ENCODE data around the gene TMEFF2. TPM values are rescaled to one million over a fixed set of nuclear protein-coding genes. Genes with fewer than 3 reads are reported as not detected.

Gene TMEFF2
- polyA plus RNA-seq (2012; rRNA removed) = 5.4 and 5.8 TPM in 2 replicates
- 6.8 and 7.0 TPM in 2 replicates for polyA plus RNA-seq (2012; cell fraction: cytosol; rRNA removed)
- polyA plus RNA-seq (2012; cell fraction: nucleus; rRNA removed) = 2.1 and 2.9 TPM in 2 replicates

GRCh38 chr2:192194866-192195547 lies at the start of gene TMEFF2:
TMEFF2 (minus strand) TSS chr2:192194933; CDS start chr2:192194524, 409 bp downstream.
- under 1% methylated on average over 32 of the region's 64 CpGs for WGBS (ENCODE audit: low lambda C conversion rate)
- Histone ChIP-seq H3K36me3 (replicated peaks in 1 of 2; ENCODE audit: control insufficient read depth in 1 of 2, insufficient read depth in 2 of 2, low read length in 1 of 2) (no peaks in the 10 kb centered on the region), H3K9me2 (no peaks in the 10 kb centered on the region), H3K9me3 (no peaks in the 10 kb centered on the region), H3K79me2 (ENCODE audit: insufficient read depth) (no peaks in the 10 kb centered on the region), H2AFZ (ENCODE audit: low read depth) (peak within 1 kb of the TSS; percentile 98), H4K20me1 (ENCODE audit: insufficient read depth) (no peaks in the 10 kb centered on the region), H3K4me2 (peak within 1 kb of the TSS; percentile 90), H3K4me1 (ENCODE audit: control insufficient read depth in 1 of 2, insufficient read depth in 2 of 2, low read depth in 1 of 2, low read length in 1 of 2) (peaks cover 0 to 25% of the 10 kb centered on the region in 2 experiments; a peak in 2 of 4 replicates), H3F3A (replicated peaks; ENCODE audit: insufficient read depth) (no peaks in the 10 kb centered on the region), H3K9ac (peak within 1 kb of the TSS; percentile 35; the same call in 1 of the 2 replicates), H3K27me3 (ENCODE audit: insufficient read depth) (no peaks in the 10 kb centered on the region; the same call in 1 of the 2 replicates), H3K27ac (ENCODE audit: low read depth in 2 of 2, low read length in 1 of 2) (peak within 1 kb of the TSS in 1 of 2 experiments; percentile 65; a peak in 2 of 4 replicates), H3K4me3 (ENCODE audit: low read depth in 2 of 2, low read length in 1 of 2) (peak within 1 kb of the TSS; percentile 57 to 83)
- CTCF ChIA-PET = interaction anchor here (0.6 to 3.5 kb wide), 13 partner anchors 9 to 1389 kb away, joined by 3 to 15 read pairs (median 4); no protein-coding TSS in a partner anchor
- POLR2A ChIA-PET = no interaction called here
- TF ChIP-seq JUND (IDR thresholded peaks at IDR 0.05) (no peak), TAF1 (IDR thresholded peaks at IDR 0.05; ENCODE audit: borderline replicate concordance, low read depth, low read length) (peak; percentile 49; the same call in 1 of the 2 replicates), SMC3 (IDR thresholded peaks at IDR 0.05; ENCODE audit: low read depth, low read length) (0 out of 2 replicates have a peak, but pooled peaks have one; percentile 2), NFIC (IDR thresholded peaks at IDR 0.05; ENCODE audit: borderline replicate concordance) (no peak), PBX3 (IDR thresholded peaks at IDR 0.05) (no peak), USF1 (IDR thresholded peaks at IDR 0.05; ENCODE audit: borderline replicate concordance, low read depth) (peak; percentile 95), MAX (IDR thresholded peaks at IDR 0.05; ENCODE audit: low read depth) (peak; percentile 62), FOXM1 (IDR thresholded peaks at IDR 0.05; ENCODE audit: low read depth) (0 out of 2 replicates have a peak, but pooled peaks have one; percentile 41), EP300 (IDR thresholded peaks at IDR 0.05; ENCODE audit: borderline replicate concordance in 1 of 2, low read depth in 1 of 2, low read length in 1 of 2) (no peak; a peak in 1 of 4 replicates), YY1 (IDR thresholded peaks at IDR 0.05; ENCODE audit: low read depth) (0 out of 2 replicates have a peak, but pooled peaks have one; percentile 20)
- TF ChIP-seq, protein P1, sequence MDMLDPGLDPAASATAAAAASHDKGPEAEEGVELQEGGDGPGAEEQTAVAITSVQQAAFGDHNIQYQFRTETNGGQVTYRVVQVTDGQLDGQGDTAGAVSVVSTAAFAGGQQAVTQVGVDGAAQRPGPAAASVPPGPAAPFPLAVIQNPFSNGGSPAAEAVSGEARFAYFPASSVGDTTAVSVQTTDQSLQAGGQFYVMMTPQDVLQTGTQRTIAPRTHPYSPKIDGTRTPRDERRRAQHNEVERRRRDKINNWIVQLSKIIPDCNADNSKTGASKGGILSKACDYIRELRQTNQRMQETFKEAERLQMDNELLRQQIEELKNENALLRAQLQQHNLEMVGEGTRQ (IDR thresholded peaks at IDR 0.05; ENCODE audit: borderline replicate concordance, low read depth, low read length) = peak; percentile 60; the same call in 1 of the 2 replicates
- TF ChIP-seq, protein P2, sequence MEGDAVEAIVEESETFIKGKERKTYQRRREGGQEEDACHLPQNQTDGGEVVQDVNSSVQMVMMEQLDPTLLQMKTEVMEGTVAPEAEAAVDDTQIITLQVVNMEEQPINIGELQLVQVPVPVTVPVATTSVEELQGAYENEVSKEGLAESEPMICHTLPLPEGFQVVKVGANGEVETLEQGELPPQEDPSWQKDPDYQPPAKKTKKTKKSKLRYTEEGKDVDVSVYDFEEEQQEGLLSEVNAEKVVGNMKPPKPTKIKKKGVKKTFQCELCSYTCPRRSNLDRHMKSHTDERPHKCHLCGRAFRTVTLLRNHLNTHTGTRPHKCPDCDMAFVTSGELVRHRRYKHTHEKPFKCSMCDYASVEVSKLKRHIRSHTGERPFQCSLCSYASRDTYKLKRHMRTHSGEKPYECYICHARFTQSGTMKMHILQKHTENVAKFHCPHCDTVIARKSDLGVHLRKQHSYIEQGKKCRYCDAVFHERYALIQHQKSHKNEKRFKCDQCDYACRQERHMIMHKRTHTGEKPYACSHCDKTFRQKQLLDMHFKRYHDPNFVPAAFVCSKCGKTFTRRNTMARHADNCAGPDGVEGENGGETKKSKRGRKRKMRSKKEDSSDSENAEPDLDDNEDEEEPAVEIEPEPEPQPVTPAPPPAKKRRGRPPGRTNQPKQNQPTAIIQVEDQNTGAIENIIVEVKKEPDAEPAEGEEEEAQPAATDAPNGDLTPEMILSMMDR (IDR thresholded peaks at IDR 0.05) = peak; percentile 62
- DNase-seq = peak; percentile 98
